Measurements from ENCODE around the gene GNAO1. TPM values are rescaled to one million over a fixed set of nuclear protein-coding genes. Genes with fewer than 3 reads are reported as not detected.
A peak's percentile ranks its signal among the peaks of the same experiment; 100 is the strongest.

GNAO1 gene
- polyA plus RNA-seq, 3 donors = not detected

DNA sequence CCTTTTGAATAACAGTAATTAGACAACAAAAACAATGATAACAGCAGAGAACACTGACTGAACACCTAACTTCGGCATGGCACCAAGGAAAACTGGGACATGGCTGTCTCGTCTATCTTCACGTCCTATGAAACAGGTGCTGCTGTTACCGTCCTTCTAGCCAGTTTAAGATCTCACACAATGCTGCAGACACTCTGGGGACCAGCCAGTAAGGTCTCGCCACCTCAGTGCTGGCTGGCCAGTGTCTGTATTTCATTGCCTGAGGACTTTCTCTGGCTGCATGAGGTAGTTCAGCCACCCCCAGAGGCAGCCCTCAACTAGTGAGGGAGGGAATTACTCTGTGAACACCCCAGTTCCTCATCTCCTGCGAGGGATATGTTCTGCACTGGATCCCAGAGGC, 176.5 kb downstream of the GNAO1 start:
- H3K36me3 ChIP-seq (replicated peaks in 1 of 2; ENCODE audit: control insufficient read depth in 1 of 2, insufficient read depth in 2 of 2, low read length in 2 of 2) = peaks cover 72 to 100% of the 10 kb centered on the region in 2 donors

GRCh38 chr16:56368545-56368944, 177.3 kb downstream of the GNAO1 start:
- H3K27me3 ChIP-seq (ENCODE audit: control insufficient read depth in 2 of 2, insufficient read depth in 2 of 2, low read length in 2 of 2) = no peaks in the 10 kb centered on the region
- Mint-ChIP-seq H3K9me3 (no peaks in the 10 kb centered on the region), H3K4me1 (peaks cover 2% of the 10 kb centered on the region), H3K36me3 (peaks cover 78 to 87% of the 10 kb centered on the region in 2 donors), H3K27me3 (ENCODE audit: low read depth in 3 of 3) (peaks cover 0 to 2% (median 1%) of the 10 kb centered on the region in 3 donors), H3K4me3 (no peak overlapping the region), H3K27ac (no peak overlapping the region)
- H3K27ac ChIP-seq (ENCODE audit: low read depth in 1 of 2, low read length in 2 of 2) = no peak overlapping the region
- H2AFZ ChIP-seq (ENCODE audit: insufficient read depth, low read depth, low read length, poor library complexity, severe bottlenecking) = no peak overlapping the region
- H3K9ac ChIP-seq (ENCODE audit: insufficient read depth, low read length, poor library complexity, severe bottlenecking) = no peak overlapping the region
- no peak overlapping the region for H3K4me2 ChIP-seq (replicated peaks; ENCODE audit: extremely low read depth, low read length, poor library complexity, severe bottlenecking)
- no peak for DNase-seq
- H3K36me3 ChIP-seq (replicated peaks in 1 of 2; ENCODE audit: control insufficient read depth in 1 of 2, insufficient read depth in 2 of 2, low read length in 2 of 2) = peaks cover 72 to 100% of the 10 kb centered on the region in 2 donors
- intact Hi-C loops (cut with micrococcal nuclease) = no loop called here
- no peak for TF ChIP-seq CTCF (IDR thresholded peaks at IDR 0.05)
- H3K4me3 ChIP-seq (replicated peaks in 1 of 3; ENCODE audit: low read depth in 2 of 3, low read length in 3 of 3) = no peak overlapping the region
- no peaks in the 10 kb centered on the region for H3K4me1 ChIP-seq (ENCODE audit: control insufficient read depth in 1 of 2, insufficient read depth in 2 of 2, low read length in 2 of 2)
- no peaks in the 10 kb centered on the region for H3K9me3 ChIP-seq (replicated peaks in 1 of 2; ENCODE audit: control insufficient read depth in 1 of 2, insufficient read depth in 1 of 2, low read length in 2 of 2)
- WGBS (ENCODE audit: insufficient coverage) = no CpG with 5 or more reads among the region's 2 CpGs
- peaks cover 21% of the 10 kb centered on the region for H4K20me1 ChIP-seq (ENCODE audit: insufficient read depth, low read length)
- peaks cover 3% of the 10 kb centered on the region for H3K79me2 ChIP-seq (ENCODE audit: insufficient read depth, low read length)

More for the DNA sequence above, 176.5 kb downstream of the GNAO1 start:
- no peaks in the 10 kb centered on the region for H3K27me3 ChIP-seq (ENCODE audit: control insufficient read depth in 2 of 2, insufficient read depth in 2 of 2, low read length in 2 of 2)
- Mint-ChIP-seq H3K9me3 (no peaks in the 10 kb centered on the region), H3K4me1 (peaks cover 2% of the 10 kb centered on the region), H3K27ac (peak overlapping the region in 1 of 7 donors; percentile 72), H3K4me3 (no peak overlapping the region), H3K36me3 (peaks cover 80 to 87% of the 10 kb centered on the region in 2 donors), H3K27me3 (ENCODE audit: low read depth in 3 of 3) (peaks cover 0 to 2% (median 1%) of the 10 kb centered on the region in 3 donors)
- 98% methylated on average over 4 of the region's 6 CpGs for WGBS (ENCODE audit: insufficient coverage)
- TF ChIP-seq CTCF (IDR thresholded peaks at IDR 0.05) = no peak
- intact Hi-C loops (cut with micrococcal nuclease) = no loop called here
- H3K4me1 ChIP-seq (ENCODE audit: control insufficient read depth in 1 of 2, insufficient read depth in 2 of 2, low read length in 2 of 2) = no peaks in the 10 kb centered on the region
- H3K27ac ChIP-seq (ENCODE audit: low read depth in 1 of 2, low read length in 2 of 2) = peak overlapping the region in 1 of 2 donors; percentile 15
- no peak overlapping the region for H2AFZ ChIP-seq (ENCODE audit: insufficient read depth, low read depth, low read length, poor library complexity, severe bottlenecking)
- peaks cover 13% of the 10 kb centered on the region for H4K20me1 ChIP-seq (ENCODE audit: insufficient read depth, low read length)
- H3K79me2 ChIP-seq (ENCODE audit: insufficient read depth, low read length) = no peaks in the 10 kb centered on the region
- H3K9ac ChIP-seq (ENCODE audit: insufficient read depth, low read length, poor library complexity, severe bottlenecking) = no peak overlapping the region
- no peak overlapping the region for H3K4me2 ChIP-seq (replicated peaks; ENCODE audit: extremely low read depth, low read length, poor library complexity, severe bottlenecking)
- no peak overlapping the region for H3K4me3 ChIP-seq (replicated peaks in 1 of 3; ENCODE audit: low read depth in 2 of 3, low read length in 3 of 3)
- DNase-seq = no peak
- H3K9me3 ChIP-seq (replicated peaks in 1 of 2; ENCODE audit: control insufficient read depth in 1 of 2, insufficient read depth in 1 of 2, low read length in 2 of 2) = no peaks in the 10 kb centered on the region

All from CD14-positive monocyte (primary cell).